ENCODE results near the gene CDAN1.
A peak's percentile ranks its signal among the peaks of the same experiment; 100 is the strongest.

Gene CDAN1

GRCh38 chr15:42760759-42761158 is 23.8 kb upstream of the CDAN1 start:
- no peak for FAIRE-seq
- no peak for DNase-seq (ENCODE audit: insufficient read length, low spot score)
- TF ChIP-seq TAF1 (IDR thresholded peaks at IDR 0.05; ENCODE audit: low read depth, low read length) (no peak), SPI1 (IDR thresholded peaks at IDR 0.05; ENCODE audit: low read depth, low read length) (no peak), PAX5 (IDR thresholded peaks at IDR 0.05; ENCODE audit: insufficient read depth, low read length, severe bottlenecking) (no peak), POLR2AphosphoS5 (IDR thresholded peaks at IDR 0.05; ENCODE audit: low read depth, low read length) (no peak), POU2F2 (IDR thresholded peaks at IDR 0.05; ENCODE audit: low read depth, low read length) (no peak), POLR2A (IDR thresholded peaks at IDR 0.05; ENCODE audit: low read depth, low read length) (no peak)

GRCh38 chr15:42759093-42759492 is 22.2 kb upstream of the CDAN1 start:
- FAIRE-seq (no peak), DNase-seq (ENCODE audit: insufficient read length, low spot score) (no peak)
- TF ChIP-seq POU2F2 (IDR thresholded peaks at IDR 0.05; ENCODE audit: low read depth, low read length) (no peak), POLR2A (IDR thresholded peaks at IDR 0.05; ENCODE audit: low read depth, low read length) (no peak), POLR2AphosphoS5 (IDR thresholded peaks at IDR 0.05; ENCODE audit: low read depth, low read length) (no peak), SPI1 (IDR thresholded peaks at IDR 0.05; ENCODE audit: low read depth, low read length) (no peak), PAX5 (IDR thresholded peaks at IDR 0.05; ENCODE audit: insufficient read depth, low read length, severe bottlenecking) (no peak), TAF1 (IDR thresholded peaks at IDR 0.05; ENCODE audit: low read depth, low read length) (no peak)

GRCh38 chr15:42750306-42750705 is 13.4 kb upstream of the CDAN1 start:
- no peak for FAIRE-seq
- no peak for DNase-seq (ENCODE audit: insufficient read length, low spot score)
- TF ChIP-seq POLR2AphosphoS5 (IDR thresholded peaks at IDR 0.05; ENCODE audit: low read depth, low read length) (no peak), POLR2A (IDR thresholded peaks at IDR 0.05; ENCODE audit: low read depth, low read length) (no peak), PAX5 (IDR thresholded peaks at IDR 0.05; ENCODE audit: insufficient read depth, low read length, severe bottlenecking) (no peak), TAF1 (IDR thresholded peaks at IDR 0.05; ENCODE audit: low read depth, low read length) (no peak), POU2F2 (IDR thresholded peaks at IDR 0.05; ENCODE audit: low read depth, low read length) (no peak), SPI1 (IDR thresholded peaks at IDR 0.05; ENCODE audit: low read depth, low read length) (no peak)

GRCh38 chr15:42749266-42749665 is 12.3 kb upstream of the CDAN1 start:
- no peak for FAIRE-seq
- TF ChIP-seq TAF1 (IDR thresholded peaks at IDR 0.05; ENCODE audit: low read depth, low read length) (no peak), POLR2AphosphoS5 (IDR thresholded peaks at IDR 0.05; ENCODE audit: low read depth, low read length) (no peak), PAX5 (IDR thresholded peaks at IDR 0.05; ENCODE audit: insufficient read depth, low read length, severe bottlenecking) (no peak), POLR2A (IDR thresholded peaks at IDR 0.05; ENCODE audit: low read depth, low read length) (no peak)
- no peak for DNase-seq (ENCODE audit: insufficient read length, low spot score)

GRCh38 chr15:42744195-42744594 is 7.3 kb upstream of the CDAN1 start:
- no peak for DNase-seq (ENCODE audit: insufficient read length, low spot score)
- FAIRE-seq: no peak
- TF ChIP-seq POLR2A (IDR thresholded peaks at IDR 0.05; ENCODE audit: low read depth, low read length) (no peak), SPI1 (IDR thresholded peaks at IDR 0.05; ENCODE audit: low read depth, low read length) (no peak), TAF1 (IDR thresholded peaks at IDR 0.05; ENCODE audit: low read depth, low read length) (no peak), POU2F2 (IDR thresholded peaks at IDR 0.05; ENCODE audit: low read depth, low read length) (no peak), POLR2AphosphoS5 (IDR thresholded peaks at IDR 0.05; ENCODE audit: low read depth, low read length) (no peak), PAX5 (IDR thresholded peaks at IDR 0.05; ENCODE audit: insufficient read depth, low read length, severe bottlenecking) (no peak)

- no peak for TF ChIP-seq PAX5 (IDR thresholded peaks at IDR 0.05; ENCODE audit: insufficient read depth, low read length, severe bottlenecking)
- no peak for TF ChIP-seq POLR2AphosphoS5 (IDR thresholded peaks at IDR 0.05; ENCODE audit: low read depth, low read length)
- TF ChIP-seq POU2F2 (IDR thresholded peaks at IDR 0.05; ENCODE audit: low read depth, low read length): no peak
- no peak for TF ChIP-seq POLR2A (IDR thresholded peaks at IDR 0.05; ENCODE audit: low read depth, low read length)
- TF ChIP-seq SPI1 (IDR thresholded peaks at IDR 0.05; ENCODE audit: low read depth, low read length): no peak
- TF ChIP-seq TAF1 (IDR thresholded peaks at IDR 0.05; ENCODE audit: low read depth, low read length): no peak
- DNase-seq (ENCODE audit: insufficient read length, low spot score): no peak
- no peak for FAIRE-seq
These were observed 5.2 kb upstream of the CDAN1 start for GRCh38 chr15:42742149-42742548.

GRCh38 chr15:42741710-42742109 is 4.8 kb upstream of the CDAN1 start:
- TF ChIP-seq POU2F2 (IDR thresholded peaks at IDR 0.05; ENCODE audit: low read depth, low read length): no peak
- no peak for DNase-seq (ENCODE audit: insufficient read length, low spot score)
- FAIRE-seq: no peak

- DNase-seq (ENCODE audit: insufficient read length, low spot score): no peak
- no peak for TF ChIP-seq TAF1 (IDR thresholded peaks at IDR 0.05; ENCODE audit: low read depth, low read length)
- no peak for TF ChIP-seq POLR2AphosphoS5 (IDR thresholded peaks at IDR 0.05; ENCODE audit: low read depth, low read length)
- no peak for TF ChIP-seq POLR2A (IDR thresholded peaks at IDR 0.05; ENCODE audit: low read depth, low read length)
- TF ChIP-seq SPI1 (IDR thresholded peaks at IDR 0.05; ENCODE audit: low read depth, low read length): no peak
- no peak for TF ChIP-seq POU2F2 (IDR thresholded peaks at IDR 0.05; ENCODE audit: low read depth, low read length)
- TF ChIP-seq PAX5 (IDR thresholded peaks at IDR 0.05; ENCODE audit: insufficient read depth, low read length, severe bottlenecking): no peak
- FAIRE-seq: no peak
These were observed 801 bp upstream of the CDAN1 start for GRCh38 chr15:42737529-42738328.

- TF ChIP-seq POLR2A (IDR thresholded peaks at IDR 0.05; ENCODE audit: low read depth, low read length) (no peak), PAX5 (IDR thresholded peaks at IDR 0.05; ENCODE audit: insufficient read depth, low read length, severe bottlenecking) (no peak), POLR2AphosphoS5 (IDR thresholded peaks at IDR 0.05; ENCODE audit: low read depth, low read length) (no peak), TAF1 (IDR thresholded peaks at IDR 0.05; ENCODE audit: low read depth, low read length) (no peak), POU2F2 (IDR thresholded peaks at IDR 0.05; ENCODE audit: low read depth, low read length) (no peak), SPI1 (IDR thresholded peaks at IDR 0.05; ENCODE audit: low read depth, low read length) (no peak)
- peak; percentile 51 for DNase-seq (ENCODE audit: insufficient read length, low spot score)
- no peak for FAIRE-seq
These were observed 643 bp downstream of the CDAN1 start for GRCh38 chr15:42736178-42736792.
